PC-3 (cell line): ENCODE results near the gene GAL. TPM values are rescaled to one million over a fixed set of nuclear protein-coding genes. Genes with fewer than 3 reads are reported as not detected.

Experiments used
- ATAC-seq: fragments of 200-7000 bp; cut with Tn5 transposase; 2 replicates; pipeline ENCODE4 v1.9.1; 2020; ENCODE audit warnings: mild to moderate bottlenecking, moderate library complexity
- BruUV-seq: library from RNA; stranded (reverse); fragments of 400-500 nt; replicated peaks from 2 replicates; lab custom pipeline; 2021; lab: Mats Ljungman, UMichigan
- CTCF ChIA-PET: fragments of 300-600 bp; sonication (Branson Sonifier 250); formaldehyde crosslinking; loops from one replicate; lab custom pipeline; 2022; ENCODE audit warnings: antibody characterized with exemption; lab: Charles Lee
- POLR2A ChIA-PET: fragments of 300-600 bp; sonication (Branson Sonifier 250); formaldehyde crosslinking; loops from one replicate; lab custom pipeline; 2022; ENCODE audit warnings: antibody characterized with exemption; ENCODE audit not compliant: unreplicated experiment; lab: Charles Lee
- DNase-seq: peaks from one replicate; pipeline ENCODE4 v3.0.0-alpha.2; 2015
- H2AFZ ChIP-seq: fragments of 300-600 bp; sonication (generic); 2 replicates; pipeline ENCODE4 v1.6.0; 2016; ENCODE audit warnings: antibody characterized with exemption, low read length
- H3F3A ChIP-seq: fragments of 300-600 bp; sonication (generic); one replicate; pipeline ENCODE4 v1.6.0; 2017; ENCODE audit warnings: antibody characterized with exemption, low read length, control low read depth, mild to moderate bottlenecking; ENCODE audit not compliant: unreplicated experiment
- H3K27ac ChIP-seq: fragments of 300-600 bp; sonication (generic); 2 replicates; pipeline ENCODE4 v1.5.1; 2016; ENCODE audit warnings: mild to moderate bottlenecking, low read length
- H3K27me3 ChIP-seq: fragments of 300-600 bp; sonication (generic); 2 replicates; pipeline ENCODE4 v1.6.1; 2016; ENCODE audit warnings: low read length, mixed read lengths
- H3K36me3 ChIP-seq: fragments of 300-600 bp; sonication (generic); 2 replicates; pipeline ENCODE4 v1.6.1; 2016; ENCODE audit warnings: low read depth, mixed run types, low read length, mixed read lengths
- H3K4me1 ChIP-seq: fragments of 300-600 bp; sonication (generic); 2 replicates; pipeline ENCODE4 v1.5.1; 2016; ENCODE audit warnings: low read length; ENCODE audit not compliant: insufficient read depth
- H3K4me2 ChIP-seq: fragments of 300-600 bp; sonication (generic); 2 replicates; pipeline ENCODE4 v1.6.0; 2016; ENCODE audit warnings: low read length
- H3K4me3 ChIP-seq: fragments of 300-600 bp; sonication (generic); 2 replicates; pipeline ENCODE4 v1.5.1; 2016; ENCODE audit warnings: mild to moderate bottlenecking, low read length, mixed read lengths
- H3K79me2 ChIP-seq: fragments of 300-600 bp; sonication (generic); 2 replicates; pipeline ENCODE4 v1.6.1; 2017; ENCODE audit warnings: low read length, mixed read lengths
- H3K9ac ChIP-seq: fragments of 300-600 bp; sonication (generic); 2 replicates; pipeline ENCODE4 v1.6.0; 2016; ENCODE audit warnings: mild to moderate bottlenecking, low read length
- H3K9me2 ChIP-seq: fragments of 300-600 bp; sonication (generic); replicated peaks from 2 replicates; pipeline ENCODE4 v1.6.1; 2016; ENCODE audit warnings: mixed run types, low read length, mixed read lengths
- H3K9me3 ChIP-seq: fragments of 300-600 bp; sonication (generic); 2 replicates; pipeline ENCODE4 v1.6.1; 2016; ENCODE audit warnings: low read length, mixed read lengths
- H4K20me1 ChIP-seq: fragments of 300-600 bp; sonication (generic); 2 replicates; pipeline ENCODE4 v1.6.1; 2016; ENCODE audit warnings: low read length, mixed read lengths
- CTCF ChIP-seq: fragments of 300-600 bp; sonication (generic); conservative IDR thresholded peaks from 2 replicates; pipeline ENCODE4 v1.5.1; 2017; ENCODE audit warnings: antibody characterized with exemption, low read depth, mild to moderate bottlenecking, low read length
- EZH2 ChIP-seq: fragments of 300-600 bp; sonication (generic); IDR thresholded peaks from one replicate; pipeline ENCODE4 v1.6.1; 2017; ENCODE audit warnings: antibody characterized with exemption, mild to moderate bottlenecking, low read length; ENCODE audit not compliant: unreplicated experiment
- EZH2phosphoT487 ChIP-seq: fragments of 300-600 bp; sonication (generic); IDR thresholded peaks from 2 replicates; pipeline ENCODE4 v1.6.1; 2018; ENCODE audit warnings: mild to moderate bottlenecking, antibody characterized with exemption, low read length, borderline replicate concordance
- intact Hi-C: fragments of 100-400 bp; cut with micrococcal nuclease; formaldehyde crosslinking; loops from 2 replicates; pipeline ENCODE4 v1.9.0; 2023
- total RNA-seq: library from RNA; depleted of rRNA; stranded (reverse); fragments of >200 nt; gene quantifications from 2 replicates; pipeline ENCODE4 v1.2.3, GENCODE V29; 2014

Gene GAL
- total RNA-seq, 1 experiment from 2014 or later, result 32.2 TPM

- Histone ChIP-seq H3F3A (no peaks in the 10 kb centered on the region), H2AFZ (no peak overlapping the region), H3K36me3 (no peaks in the 10 kb centered on the region), H3K9me2 (no peaks in the 10 kb centered on the region), H3K27me3 (peaks cover 21% of the 10 kb centered on the region; the same call in 1 of the 2 replicates), H3K27ac (no peak overlapping the region), H3K4me1 (no peaks in the 10 kb centered on the region), H4K20me1 (no peaks in the 10 kb centered on the region), H3K9ac (no peak overlapping the region), H3K4me3 (no peak overlapping the region), H3K4me2 (no peak overlapping the region), H3K9me3 (0 out of 2 replicates have a peak, but pooled peaks cover 5% of the 10 kb centered on the region), H3K79me2 (no peaks in the 10 kb centered on the region)
- no peak for TF ChIP-seq EZH2
- TF ChIP-seq CTCF, result no peak
- TF ChIP-seq EZH2phosphoT487, result no peak
- DNase-seq, result no peak
- CTCF ChIA-PET, result no interaction called here
- intact Hi-C loops, result no loop called here
- ATAC-seq, result no peak
- no TSS peak for BruUV-seq
- POLR2A ChIA-PET, result no interaction called here
Measured at GRCh38 chr11:68649851-68650555, 34.3 kb upstream of the GAL start.

- H3K4me2 ChIP-seq, result no peak overlapping the region
- no peak overlapping the region for H2AFZ ChIP-seq
- H3K4me3 ChIP-seq, result no peak overlapping the region
- no peaks in the 10 kb centered on the region for H4K20me1 ChIP-seq
- no peak overlapping the region for H3K9ac ChIP-seq
- no peaks in the 10 kb centered on the region for H3K36me3 ChIP-seq
- ChIA-PET CTCF (no interaction called here), POLR2A (no interaction called here)
- ATAC-seq (no peak), DNase-seq (no peak)
- no peak for TF ChIP-seq EZH2
- no peak for TF ChIP-seq EZH2phosphoT487
- TF ChIP-seq CTCF, result no peak
- H3F3A ChIP-seq, result no peaks in the 10 kb centered on the region
- no peaks in the 10 kb centered on the region for H3K4me1 ChIP-seq
- no peak overlapping the region for H3K27ac ChIP-seq
- H3K9me3 ChIP-seq, result 0 out of 2 replicates have a peak, but pooled peaks cover 5% of the 10 kb centered on the region
- BruUV-seq, result no TSS peak
- H3K79me2 ChIP-seq, result no peaks in the 10 kb centered on the region
- H3K9me2 ChIP-seq, result no peaks in the 10 kb centered on the region
- H3K27me3 ChIP-seq, result peaks cover 20% of the 10 kb centered on the region; the same call in 1 of the 2 replicates
- intact Hi-C loops, result no loop called here
Measured at GRCh38 chr11:68650801-68651200, 33.5 kb upstream of the GAL start.
